RWPE1 (cell line): Measurements from ENCODE around the gene ZNF26.
"Not testable (repeated sequence)": the region's sequence is repeated elsewhere in the genome, so short reads cannot be mapped to it uniquely, and the experiment has no call there.

Source experiments
- CTCF ChIA-PET: fragments of 350-600 bp; sonication (Branson Sonifier 250); formaldehyde crosslinking; extraction: SDS; loops from one replicate; lab custom pipeline; 2021; lab: Yijun Ruan, JAX
- POLR2A ChIA-PET: fragments of 400-600 bp; formaldehyde crosslinking; extraction: SDS; loops from one replicate; lab custom pipeline; 2020; ENCODE audit warnings: antibody characterized with exemption; ENCODE audit not compliant: low non-redundant PET; lab: Yijun Ruan, JAX
- DNase-seq: peaks from one replicate; pipeline ENCODE4 v3.0.0; 2012; ENCODE audit warnings: low spot score
- H3K27ac ChIP-seq: fragments of 450-650 bp; 2 replicates; pipeline ENCODE4 v1.5.1; 2017
- TF ChIP-seq, protein P1 (sequence below): fragments of 450-650 bp; conservative IDR thresholded peaks from 2 replicates; pipeline ENCODE4 v1.5.1; 2017; ENCODE audit warnings: low read depth, mild to moderate bottlenecking

Gene ZNF26, protein sequence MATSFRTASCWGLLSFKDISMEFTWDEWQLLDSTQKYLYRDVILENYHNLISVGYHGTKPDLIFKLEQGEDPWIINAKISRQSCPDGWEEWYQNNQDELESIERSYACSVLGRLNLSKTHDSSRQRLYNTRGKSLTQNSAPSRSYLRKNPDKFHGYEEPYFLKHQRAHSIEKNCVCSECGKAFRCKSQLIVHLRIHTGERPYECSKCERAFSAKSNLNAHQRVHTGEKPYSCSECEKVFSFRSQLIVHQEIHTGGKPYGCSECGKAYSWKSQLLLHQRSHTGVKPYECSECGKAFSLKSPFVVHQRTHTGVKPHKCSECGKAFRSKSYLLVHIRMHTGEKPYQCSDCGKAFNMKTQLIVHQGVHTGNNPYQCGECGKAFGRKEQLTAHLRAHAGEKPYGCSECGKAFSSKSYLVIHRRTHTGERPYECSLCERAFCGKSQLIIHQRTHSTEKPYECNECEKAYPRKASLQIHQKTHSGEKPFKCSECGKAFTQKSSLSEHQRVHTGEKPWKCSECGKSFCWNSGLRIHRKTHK

DNA sequence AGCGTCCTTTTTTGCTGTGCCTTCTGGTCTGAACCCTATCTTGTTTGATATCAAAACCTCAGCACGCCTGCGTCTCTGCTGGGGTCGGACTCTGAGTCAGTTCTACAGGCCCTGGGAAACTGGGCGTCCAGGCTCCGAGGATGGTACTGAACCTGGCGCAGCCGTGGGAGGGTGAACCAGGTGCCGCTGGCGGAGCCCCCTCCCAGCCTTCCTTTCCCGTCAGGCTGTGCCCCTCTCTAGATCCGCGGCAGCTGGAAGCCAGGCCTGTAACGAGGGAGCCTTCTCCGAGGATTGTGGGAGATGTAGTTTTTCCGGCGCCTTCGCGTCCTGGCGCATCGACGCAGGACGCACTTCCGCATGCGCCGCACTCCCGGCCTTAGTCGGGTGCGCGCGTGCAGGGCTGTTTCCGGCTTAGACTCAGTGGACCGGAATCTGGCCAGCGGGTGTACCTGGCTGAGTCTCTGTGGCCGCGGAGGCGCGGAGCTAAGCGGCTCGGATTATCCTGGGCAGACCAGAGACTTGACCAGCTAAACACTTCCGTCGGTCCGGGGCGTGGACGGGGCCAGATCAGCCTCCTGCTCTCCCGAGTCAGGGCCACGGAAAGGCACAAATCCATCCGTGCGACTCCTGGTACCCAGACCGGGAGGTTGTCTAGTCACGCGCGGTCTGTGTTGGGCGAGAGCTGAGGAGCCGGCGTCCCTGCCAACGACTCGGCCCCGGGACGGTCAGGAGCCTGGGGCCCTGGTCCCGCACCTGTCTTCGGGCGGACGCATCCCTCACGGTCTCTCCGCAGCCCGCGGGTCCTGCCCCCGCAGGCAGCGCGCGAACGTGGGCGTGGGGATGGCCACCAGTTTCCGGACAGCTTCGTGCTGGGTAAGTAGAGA, at the start of gene ZNF26:
Gene ZNF26, plus strand, starts transcription at position 367 of the 884 bp plus-strand sequence. Its CDS starts 474 bp downstream, at position 841.
- TF ChIP-seq, protein P1, sequence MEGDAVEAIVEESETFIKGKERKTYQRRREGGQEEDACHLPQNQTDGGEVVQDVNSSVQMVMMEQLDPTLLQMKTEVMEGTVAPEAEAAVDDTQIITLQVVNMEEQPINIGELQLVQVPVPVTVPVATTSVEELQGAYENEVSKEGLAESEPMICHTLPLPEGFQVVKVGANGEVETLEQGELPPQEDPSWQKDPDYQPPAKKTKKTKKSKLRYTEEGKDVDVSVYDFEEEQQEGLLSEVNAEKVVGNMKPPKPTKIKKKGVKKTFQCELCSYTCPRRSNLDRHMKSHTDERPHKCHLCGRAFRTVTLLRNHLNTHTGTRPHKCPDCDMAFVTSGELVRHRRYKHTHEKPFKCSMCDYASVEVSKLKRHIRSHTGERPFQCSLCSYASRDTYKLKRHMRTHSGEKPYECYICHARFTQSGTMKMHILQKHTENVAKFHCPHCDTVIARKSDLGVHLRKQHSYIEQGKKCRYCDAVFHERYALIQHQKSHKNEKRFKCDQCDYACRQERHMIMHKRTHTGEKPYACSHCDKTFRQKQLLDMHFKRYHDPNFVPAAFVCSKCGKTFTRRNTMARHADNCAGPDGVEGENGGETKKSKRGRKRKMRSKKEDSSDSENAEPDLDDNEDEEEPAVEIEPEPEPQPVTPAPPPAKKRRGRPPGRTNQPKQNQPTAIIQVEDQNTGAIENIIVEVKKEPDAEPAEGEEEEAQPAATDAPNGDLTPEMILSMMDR: no peak
- POLR2A ChIA-PET: interaction anchor here (0.5 to 1.0 kb wide), 3 partner anchors 18 to 231 kb away, joined by 3 to 7 read pairs (median 3); no protein-coding TSS in a partner anchor
- peak; percentile 93 for DNase-seq
- CTCF ChIA-PET: interaction anchor here (0.7 kb wide), 1 partner anchor 82 kb away, joined by 3 read pairs; no protein-coding TSS in a partner anchor
- peak within 1 kb of the TSS; percentile 80 for H3K27ac ChIP-seq

DNA sequence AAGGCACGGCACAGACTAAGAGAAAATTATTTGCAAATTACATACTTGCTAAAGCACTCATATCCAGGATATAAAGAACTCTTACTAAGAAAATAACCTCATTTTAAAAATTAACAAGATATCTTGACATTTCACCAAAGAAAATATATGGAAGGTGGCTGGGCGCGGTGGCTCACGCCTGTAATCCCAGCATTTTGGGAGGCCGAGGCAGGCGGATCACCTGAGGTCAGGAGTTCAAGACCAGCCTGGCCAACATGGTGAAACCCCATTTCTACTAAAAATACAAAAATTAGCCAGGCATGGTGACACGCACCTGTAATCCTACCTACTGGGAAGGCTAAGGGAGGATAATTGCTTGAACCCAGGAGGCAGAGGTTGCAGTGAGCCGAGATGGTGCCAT, 49.2 kb upstream of the ZNF26 start:
- POLR2A ChIA-PET, DNase-seq, H3K27ac ChIP-seq, CTCF ChIA-PET: not testable (repeated sequence)

DNA sequence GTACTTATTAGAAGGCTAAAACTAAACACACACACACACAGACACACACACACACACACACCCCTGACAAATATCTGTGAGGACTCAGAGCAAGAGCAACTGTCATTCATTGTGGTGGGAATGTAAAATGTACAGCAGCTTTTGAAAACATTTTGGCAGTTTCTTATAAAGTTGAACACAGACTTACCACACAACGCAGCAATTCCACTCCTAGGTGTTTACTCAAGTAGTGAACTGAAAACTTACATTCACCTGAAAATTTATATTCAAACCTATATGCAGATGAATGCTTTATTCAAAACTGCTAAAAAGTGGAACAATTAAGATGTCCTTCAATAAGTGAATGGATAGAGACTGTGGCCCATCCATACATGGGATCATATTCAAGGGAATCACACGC, 48.7 kb upstream of the ZNF26 start:
- no peak for DNase-seq
- TF ChIP-seq, protein P1: no peak
- H3K27ac ChIP-seq: no peak overlapping the region
- POLR2A ChIA-PET: no interaction called here
- CTCF ChIA-PET: no interaction called here

DNA sequence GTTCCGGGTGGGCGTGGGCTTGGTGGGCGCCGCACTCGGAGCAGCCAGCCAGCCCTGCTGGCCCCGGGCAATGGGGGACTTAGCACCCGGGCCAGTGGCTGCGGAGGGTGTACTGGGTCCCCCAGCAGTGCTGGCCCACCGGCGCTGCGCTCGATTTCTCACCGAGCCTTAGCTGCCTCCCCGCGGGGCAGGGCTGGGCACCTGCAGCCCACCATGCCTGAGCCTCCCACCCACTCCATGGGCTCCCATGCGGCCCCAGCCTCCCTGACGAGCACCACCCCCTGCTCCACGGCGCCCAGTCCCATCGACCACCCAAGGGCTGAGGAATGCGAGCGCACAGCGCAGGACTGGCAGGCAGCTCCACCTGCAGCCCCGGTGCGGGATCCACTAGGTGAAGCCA, 47.4 kb upstream of the ZNF26 start:
- CTCF ChIA-PET, POLR2A ChIA-PET, DNase-seq, H3K27ac ChIP-seq: not testable (repeated sequence)

DNA sequence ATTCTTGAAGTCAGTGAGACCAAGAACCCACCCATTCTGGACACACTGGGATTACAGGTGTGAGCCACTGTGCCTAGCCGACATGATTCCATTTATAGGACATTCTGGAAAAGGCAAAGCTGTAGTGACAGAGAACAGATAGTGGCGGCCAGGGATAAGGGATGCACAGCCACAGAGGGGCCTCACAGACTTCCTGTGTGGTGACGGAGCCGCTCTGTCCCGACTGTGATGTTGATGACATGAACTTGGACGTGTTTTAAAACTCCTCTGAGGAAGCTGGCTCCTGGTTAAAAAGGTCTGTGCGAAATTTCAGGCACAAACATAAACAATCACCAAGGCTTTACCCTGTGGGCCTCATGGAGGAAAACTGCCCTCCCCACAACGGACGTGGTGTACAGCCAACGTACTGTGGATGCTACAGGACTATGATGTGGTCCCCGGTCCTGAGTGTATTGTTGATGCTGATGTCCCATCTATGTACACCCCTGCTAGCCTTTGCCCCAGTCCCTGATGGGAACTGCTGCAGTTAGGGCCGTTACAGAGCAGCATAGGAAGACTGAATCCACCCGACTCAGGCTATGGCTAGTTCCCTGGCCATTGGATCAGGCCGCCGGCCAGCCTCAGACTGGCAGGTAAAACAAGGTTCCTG, 46.0 kb upstream of the ZNF26 start:
- DNase-seq: no peak
- TF ChIP-seq, protein P1: no peak
- CTCF ChIA-PET: no interaction called here
- no peak overlapping the region for H3K27ac ChIP-seq
- POLR2A ChIA-PET: no interaction called here

DNA sequence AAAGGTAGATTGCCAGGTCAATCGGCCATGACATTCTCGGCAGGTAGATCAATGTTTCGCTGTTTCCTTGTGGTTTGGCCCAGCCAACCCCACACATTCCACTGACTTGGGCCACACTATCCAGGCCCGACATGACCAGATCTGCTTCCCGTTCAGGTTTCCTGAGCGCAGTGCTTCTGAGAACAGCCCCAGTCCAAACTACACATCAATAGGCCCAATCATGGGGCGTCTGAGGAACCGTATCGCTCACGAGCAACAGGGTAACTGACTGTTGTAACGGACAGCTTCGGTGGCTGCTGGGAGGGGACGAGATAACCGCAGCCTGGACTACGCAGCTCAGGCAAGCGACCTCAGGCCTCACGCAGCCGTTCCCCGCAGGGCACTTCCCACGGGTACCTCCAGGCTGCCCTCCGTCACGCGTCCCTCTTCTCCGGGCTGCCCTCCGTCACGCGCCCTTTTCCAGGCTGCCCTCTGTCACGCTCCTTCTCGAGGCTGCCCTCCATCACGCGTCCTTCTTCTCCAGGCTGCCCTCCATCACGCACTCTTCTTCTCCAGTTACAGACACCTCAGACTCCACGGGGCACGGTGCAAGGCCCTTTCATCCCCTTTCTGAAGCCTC, 44.7 kb upstream of the ZNF26 start:
- H3K27ac ChIP-seq: no peak overlapping the region
- ChIA-PET CTCF (no interaction called here), POLR2A (no interaction called here)
- no peak for DNase-seq
- TF ChIP-seq, protein P1: no peak
